ENCODE data around the gene NINL.
"Not testable (repeated sequence)": the region's sequence is repeated elsewhere in the genome, so short reads cannot be mapped to it uniquely, and the experiment has no call there.

NINL gene

GRCh38 chr20:25604611-25605010, 19.3 kb upstream of the NINL start:
- no peak for DNase-seq (ENCODE audit: extremely low read depth, low read depth)
- TF ChIP-seq CTCF (IDR thresholded peaks at IDR 0.05; ENCODE audit: low read depth, low read length), result no peak

- DNase-seq (ENCODE audit: extremely low read depth, low read depth), result not testable (repeated sequence)
Measured at GRCh38 chr20:25602914-25603309, 17.6 kb upstream of the NINL start.

- not testable (repeated sequence) for DNase-seq (ENCODE audit: extremely low read depth, low read depth)
Measured at GRCh38 chr20:25602191-25602913, 17.0 kb upstream of the NINL start.

GRCh38 chr20:25601659-25602058, 16.3 kb upstream of the NINL start:
- DNase-seq (ENCODE audit: extremely low read depth, low read depth), result no peak
- TF ChIP-seq CTCF (IDR thresholded peaks at IDR 0.05; ENCODE audit: low read depth, low read length), result no peak

GRCh38 chr20:25600632-25601031, 15.3 kb upstream of the NINL start:
- TF ChIP-seq CTCF (IDR thresholded peaks at IDR 0.05; ENCODE audit: low read depth, low read length), result no peak
- no peak for DNase-seq (ENCODE audit: extremely low read depth, low read depth)

DNA sequence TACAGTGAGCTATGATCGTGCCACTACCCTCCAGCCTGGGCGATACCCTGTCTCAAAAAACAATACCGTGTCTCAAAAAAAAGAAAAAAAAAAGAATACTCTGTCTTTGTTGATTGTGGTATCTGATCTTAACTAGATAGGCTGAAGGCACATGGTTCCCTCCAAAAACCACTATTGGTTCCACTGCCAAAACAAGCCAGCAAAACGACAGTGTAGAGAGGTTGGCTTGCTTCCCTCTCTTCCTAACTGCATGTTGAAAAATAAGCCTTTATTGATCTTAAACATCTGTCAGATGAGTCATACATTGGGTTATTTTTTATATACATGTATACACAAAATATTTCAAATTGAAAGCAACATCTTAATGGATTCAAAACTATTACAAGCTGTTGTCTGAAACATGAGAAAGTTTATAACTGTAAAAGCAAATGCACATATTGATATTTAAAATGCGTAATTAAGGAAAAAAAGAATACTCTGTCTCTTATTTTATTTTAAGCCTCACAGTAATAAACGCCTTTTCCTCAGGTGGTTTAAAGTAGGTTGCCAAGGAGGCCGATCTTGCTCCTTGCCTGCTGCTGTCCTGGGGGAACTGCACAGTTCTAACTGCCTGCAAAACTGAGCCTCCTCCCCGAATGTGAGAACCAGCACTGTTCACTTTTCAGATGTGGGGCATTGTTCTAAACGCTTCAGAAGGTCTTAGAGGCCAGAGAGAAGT, 7.0 kb upstream of the NINL start:
- TF ChIP-seq CTCF (IDR thresholded peaks at IDR 0.05; ENCODE audit: low read depth, low read length), result no peak
- DNase-seq (ENCODE audit: extremely low read depth, low read depth), result no peak

- not testable (repeated sequence) for DNase-seq (ENCODE audit: extremely low read depth, low read depth)
Measured at GRCh38 chr20:25590778-25591177, 5.4 kb upstream of the NINL start.

DNA sequence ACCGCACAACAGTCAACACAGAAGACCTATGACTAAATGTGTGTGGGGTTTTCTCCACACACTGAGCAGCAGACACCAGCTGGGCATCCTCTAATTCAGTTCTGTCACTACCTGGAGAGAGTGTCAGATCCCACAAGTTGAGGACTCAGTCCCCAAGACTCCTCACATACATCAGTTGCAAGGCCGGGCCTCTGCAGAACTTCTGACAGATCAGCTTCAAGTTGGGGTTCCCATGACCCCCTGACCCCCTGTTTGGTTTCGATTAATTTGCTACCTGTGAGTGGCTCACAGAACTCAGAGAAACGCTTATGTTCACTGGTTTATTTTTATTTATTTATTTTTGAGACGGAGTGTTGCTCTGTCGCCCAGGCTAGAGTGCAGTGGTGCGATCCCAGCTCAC, 3.2 kb upstream of the NINL start:
- no peak for TF ChIP-seq CTCF (IDR thresholded peaks at IDR 0.05; ENCODE audit: low read depth, low read length)
- DNase-seq (ENCODE audit: extremely low read depth, low read depth), result no peak

GRCh38 chr20:25587536-25587935, 2.2 kb upstream of the NINL start:
- DNase-seq (ENCODE audit: extremely low read depth, low read depth), result no peak
- TF ChIP-seq CTCF (IDR thresholded peaks at IDR 0.05; ENCODE audit: low read depth, low read length), result no peak
